GM19452 (cell line): ENCODE data around the gene PLTP.

Experiments used
- ATAC-seq: cut with Tn5 transposase; IDR thresholded peaks from one replicate; pipeline ENCODE4 v1.9.1; 2021; ENCODE audit not compliant: unreplicated experiment

The PLTP gene

GRCh38 chr20:45921337-45922189, 9.6 kb upstream of the PLTP start:
- ATAC-seq = no peak

GRCh38 chr20:45920462-45921336, 8.7 kb upstream of the PLTP start:
- ATAC-seq = no peak

- ATAC-seq = no peak
These were observed 7.8 kb upstream of the PLTP start for GRCh38 chr20:45919542-45920399.

- no peak for ATAC-seq
These were observed 7.0 kb upstream of the PLTP start for GRCh38 chr20:45918779-45919537.

GRCh38 chr20:45918182-45918737, 6.3 kb upstream of the PLTP start:
- no peak for ATAC-seq

GRCh38 chr20:45917790-45918141, 5.8 kb upstream of the PLTP start:
- ATAC-seq = no peak

GRCh38 chr20:45913116-45913515, 1.2 kb upstream of the PLTP start:
- no peak for ATAC-seq

GRCh38 chr20:45912344-45912682, 358 bp upstream of the PLTP start:
- no peak for ATAC-seq

GRCh38 chr20:45910670-45911485, 1.1 kb downstream of the PLTP start:
- peak; percentile 83 for ATAC-seq

GRCh38 chr20:45909817-45910669, 1.9 kb downstream of the PLTP start:
- ATAC-seq = no peak

GRCh38 chr20:45909336-45909808, 2.6 kb downstream of the PLTP start:
- ATAC-seq = no peak

GRCh38 chr20:45908084-45908483, 3.9 kb downstream of the PLTP start:
- no peak for ATAC-seq

GRCh38 chr20:45907219-45907948, 4.6 kb downstream of the PLTP start:
- ATAC-seq = no peak

GRCh38 chr20:45905505-45906079, 6.4 kb downstream of the PLTP start:
- ATAC-seq = no peak

- ATAC-seq = no peak
These were observed 7.1 kb downstream of the PLTP start for GRCh38 chr20:45904583-45905504.

- ATAC-seq = no peak
These were observed 9.7 kb downstream of the PLTP start for GRCh38 chr20:45902199-45902701.
